NCI-H2029 treated with DMSO at 0.1 percent for 48 hours (cell line): ENCODE results near the gene CCL15.
"Not testable (repeated sequence)": the region's sequence is repeated elsewhere in the genome, so short reads cannot be mapped to it uniquely, and the experiment has no call there.

Experiments used
- DNase-seq: peaks from one replicate; lab custom pipeline; 2025; lab: John Stamatoyannopoulos, UW

The CCL15 gene, protein sequence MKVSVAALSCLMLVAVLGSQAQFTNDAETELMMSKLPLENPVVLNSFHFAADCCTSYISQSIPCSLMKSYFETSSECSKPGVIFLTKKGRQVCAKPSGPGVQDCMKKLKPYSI

DNA sequence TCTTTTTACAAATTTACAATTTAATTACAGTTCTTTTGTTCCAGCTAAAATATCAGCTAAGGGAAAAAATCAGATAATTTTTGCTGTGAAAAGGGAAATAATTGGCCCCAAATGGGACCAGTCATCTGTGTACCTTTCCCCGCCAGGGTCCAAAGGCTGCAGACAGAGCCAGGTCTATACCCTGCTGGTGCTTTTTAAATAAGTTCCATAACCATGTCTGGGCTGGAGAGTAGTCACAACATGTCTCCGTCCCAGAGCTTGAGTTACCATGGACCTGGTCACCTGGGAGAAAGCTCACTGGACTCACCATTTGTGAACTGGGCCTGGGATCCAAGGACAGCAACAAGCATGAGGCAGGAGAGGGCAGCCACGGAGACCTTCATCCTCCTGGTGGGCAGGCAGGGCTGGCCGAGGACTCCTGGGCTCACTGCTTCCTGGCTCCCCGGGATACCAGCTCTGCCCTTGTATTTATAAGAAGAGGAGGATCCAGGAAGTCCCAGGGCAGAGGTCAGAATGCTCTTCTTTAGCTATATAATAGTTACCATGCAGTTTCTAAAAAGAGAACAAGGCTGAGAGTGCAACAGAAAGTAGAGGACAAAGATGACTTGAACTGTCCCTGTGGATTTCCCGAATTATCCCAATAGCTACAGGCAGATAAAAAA is at the start of gene CCL15:
TSS of gene CCL15 (minus strand) at position 444 of the 662 bp plus-strand sequence. CDS start at position 383, 61 bp downstream.
- no peak for DNase-seq

DNA sequence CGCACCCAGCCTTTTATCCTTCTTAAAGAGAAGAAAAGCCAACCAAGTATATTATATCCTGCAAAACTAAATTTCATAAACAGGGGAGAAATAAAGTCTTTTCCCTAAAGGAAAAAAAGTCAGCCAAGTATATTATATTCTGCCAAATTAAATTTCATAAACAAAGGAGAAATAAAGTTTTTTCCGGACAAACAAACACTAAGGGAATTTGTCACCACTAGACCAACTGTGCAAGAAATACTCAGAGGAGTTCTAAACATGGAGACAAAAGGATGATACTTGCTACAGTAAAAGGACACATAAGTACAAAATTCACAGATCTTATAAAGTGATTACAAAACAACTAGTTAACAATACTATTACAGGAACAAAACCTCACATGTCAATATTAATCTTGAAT is 48.3 kb upstream of the CCL15 start:
- no peak for DNase-seq

DNA sequence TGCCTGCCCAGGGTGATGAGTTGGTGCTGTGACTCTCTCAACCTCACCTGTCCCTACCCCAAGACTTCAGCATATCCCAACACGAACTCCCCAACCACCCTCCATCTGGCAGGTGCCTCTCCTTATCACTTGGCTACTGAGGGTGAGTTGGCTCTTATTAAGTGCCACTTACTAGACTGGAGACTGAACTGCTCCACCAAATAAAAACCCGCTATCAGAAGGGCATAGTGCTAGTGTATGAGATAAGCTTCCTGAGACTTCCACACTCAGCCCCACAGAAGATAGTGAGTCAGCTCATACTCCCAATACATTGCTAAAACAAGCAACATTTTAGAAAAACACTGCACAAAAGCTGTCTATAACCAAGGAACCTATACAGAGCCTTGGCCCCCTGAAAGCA is 46.7 kb upstream of the CCL15 start:
- no peak for DNase-seq

DNA sequence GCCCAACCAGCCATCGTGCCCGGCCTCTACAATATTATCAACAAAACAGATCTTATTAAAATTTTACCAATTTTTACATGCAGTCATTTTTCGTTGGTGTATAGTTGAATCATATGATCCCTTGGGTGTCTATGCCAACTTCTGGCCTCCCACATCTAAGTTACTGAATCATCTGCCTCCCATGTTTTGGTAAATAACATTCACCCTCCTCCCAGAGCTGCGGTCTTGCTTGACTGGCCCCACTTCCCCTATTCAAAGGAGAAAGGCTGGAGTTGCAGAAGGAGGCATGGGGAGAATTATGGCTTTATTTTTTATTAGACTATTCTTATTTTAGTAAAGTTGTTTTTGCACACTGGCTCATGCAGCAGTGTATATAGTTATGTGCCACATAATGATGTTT is 34.9 kb upstream of the CCL15 start:
- no peak for DNase-seq

DNA sequence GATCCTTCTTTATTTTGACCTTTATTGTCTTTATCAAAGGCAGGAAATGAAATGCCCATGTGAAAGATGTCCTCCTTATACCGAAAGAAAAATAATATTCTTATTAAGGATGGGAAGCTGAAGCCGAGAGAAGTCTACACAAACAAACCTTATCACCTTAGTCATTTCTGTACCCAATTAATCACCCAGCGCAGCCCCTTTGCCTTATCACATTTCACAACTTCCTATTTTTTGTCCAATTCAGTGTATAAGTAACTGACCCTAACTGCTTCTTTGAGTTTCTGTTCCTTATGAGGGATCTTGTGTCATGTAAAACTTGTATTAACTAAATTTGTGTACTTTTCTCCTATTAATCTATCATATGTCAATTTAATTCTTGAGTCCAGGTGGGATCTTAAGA is 32.8 kb upstream of the CCL15 start:
- no peak for DNase-seq

DNA sequence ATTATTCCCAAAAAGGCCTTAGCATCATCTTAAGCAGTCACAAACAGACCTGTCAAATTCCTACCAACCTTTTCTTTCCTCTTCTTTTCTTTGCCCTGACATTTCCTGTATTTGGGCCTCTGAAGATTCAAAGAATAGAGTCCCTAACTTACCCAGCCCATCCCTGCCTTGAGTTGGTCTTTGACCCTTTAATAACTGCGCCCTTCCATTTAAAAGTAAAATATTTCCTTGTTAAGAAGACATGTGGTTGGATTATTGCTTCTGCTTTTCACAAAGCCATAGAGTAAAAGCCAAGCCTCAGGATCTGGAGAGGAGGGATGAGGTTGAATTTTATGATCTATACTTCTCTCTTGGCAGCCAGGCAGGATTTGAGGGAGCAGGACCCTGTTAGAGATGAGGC is 29.6 kb upstream of the CCL15 start:
- no peak for DNase-seq

DNA sequence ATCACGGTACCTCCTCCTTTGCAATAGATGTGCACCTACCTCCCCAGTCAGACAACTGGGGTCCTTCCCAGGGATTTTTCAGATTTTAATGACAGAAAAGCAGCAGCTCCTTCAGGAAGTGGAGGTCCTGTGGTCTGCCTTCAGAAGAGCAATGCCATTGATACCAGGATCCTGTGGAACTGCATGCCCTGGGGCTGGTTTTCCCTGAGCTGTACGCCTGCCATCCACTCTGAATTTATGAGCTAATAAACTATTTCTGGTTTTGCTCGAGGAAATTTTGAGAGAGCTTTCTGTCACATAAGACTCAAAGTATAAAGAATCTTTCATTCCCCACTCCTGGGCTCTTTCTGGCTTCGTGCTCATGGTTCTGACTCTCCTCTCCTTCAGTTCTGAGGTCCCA is 26.4 kb upstream of the CCL15 start:
- no peak for DNase-seq

DNA sequence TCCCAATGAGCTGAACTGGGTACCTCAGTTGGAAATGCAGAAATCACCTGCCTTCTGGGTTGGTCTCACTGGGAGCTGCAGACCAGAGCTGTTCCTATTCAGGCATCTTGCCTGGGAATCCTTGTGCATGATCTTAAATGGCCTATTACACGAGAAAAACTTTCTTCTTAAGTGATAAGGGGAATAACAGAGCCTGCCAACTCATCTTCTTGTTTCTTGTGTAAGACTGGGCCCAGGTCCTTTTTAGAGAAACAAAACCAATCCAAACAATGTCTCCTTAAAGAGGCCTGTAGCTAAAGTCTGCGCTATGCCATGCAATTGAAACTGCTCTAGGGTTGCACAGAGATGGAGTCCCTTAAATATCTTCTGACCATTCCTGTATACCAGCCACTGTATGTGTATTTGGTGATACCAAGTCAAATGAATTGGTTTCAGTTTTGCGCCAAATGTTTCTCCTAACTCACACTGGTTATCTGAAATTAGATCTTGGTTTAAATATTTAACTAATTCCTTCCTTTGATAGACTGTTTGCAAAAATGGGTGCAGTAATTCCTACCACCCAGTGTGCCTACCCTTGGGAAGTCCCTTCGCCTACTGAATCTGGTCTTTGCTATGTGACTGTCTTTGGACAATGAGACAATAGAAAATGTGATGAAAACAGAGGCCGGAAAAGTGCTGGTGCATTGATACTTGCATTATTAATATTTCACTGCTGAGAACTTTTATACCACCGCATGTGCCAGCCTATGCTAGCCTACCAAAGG is 22.9 kb upstream of the CCL15 start:
- no peak for DNase-seq

DNA sequence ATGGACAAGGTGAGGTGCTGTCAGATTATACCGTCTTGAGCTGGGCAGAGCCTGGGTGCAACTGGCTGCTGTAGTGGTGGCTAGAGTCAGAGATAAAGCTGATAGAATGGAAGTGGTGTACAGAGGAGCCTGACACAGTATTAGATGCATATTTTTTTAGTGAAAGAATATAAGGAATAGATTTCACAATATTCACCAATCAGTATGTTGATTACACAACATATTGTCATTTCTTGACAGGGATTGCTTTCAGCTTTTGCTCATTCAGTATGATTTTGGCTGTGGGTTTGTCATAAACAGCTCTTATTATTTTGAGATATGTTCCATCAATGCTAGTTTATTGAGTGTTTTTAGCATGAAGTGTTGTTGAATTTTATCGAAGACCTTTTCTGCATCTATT is 18.1 kb upstream of the CCL15 start:
- DNase-seq, result no peak

DNA sequence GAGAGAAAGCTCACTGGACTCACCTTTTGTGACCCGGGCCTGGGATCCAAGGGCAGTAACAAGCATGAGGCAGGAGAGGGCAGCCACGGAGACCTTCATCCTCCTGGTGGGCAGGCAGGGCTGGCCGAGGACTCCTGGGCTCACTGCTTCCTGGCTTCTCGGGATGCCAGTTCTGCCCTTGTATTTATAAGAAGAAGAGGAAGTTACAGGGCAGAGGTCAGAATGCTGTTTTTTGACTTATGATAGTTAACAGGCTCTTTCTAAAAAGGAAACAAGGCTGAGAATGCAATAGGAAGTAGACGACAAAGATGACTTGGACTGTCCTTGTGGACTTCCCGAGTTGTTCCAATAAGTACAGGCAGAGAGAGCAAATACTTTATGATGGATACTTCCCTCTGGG is 16.4 kb upstream of the CCL15 start, which contains the start of gene CCL23:
TSS of gene CCL23 (minus strand) at position 174 of the 400 bp plus-strand sequence. CDS start at position 99, 75 bp downstream.
- no peak for DNase-seq

DNA sequence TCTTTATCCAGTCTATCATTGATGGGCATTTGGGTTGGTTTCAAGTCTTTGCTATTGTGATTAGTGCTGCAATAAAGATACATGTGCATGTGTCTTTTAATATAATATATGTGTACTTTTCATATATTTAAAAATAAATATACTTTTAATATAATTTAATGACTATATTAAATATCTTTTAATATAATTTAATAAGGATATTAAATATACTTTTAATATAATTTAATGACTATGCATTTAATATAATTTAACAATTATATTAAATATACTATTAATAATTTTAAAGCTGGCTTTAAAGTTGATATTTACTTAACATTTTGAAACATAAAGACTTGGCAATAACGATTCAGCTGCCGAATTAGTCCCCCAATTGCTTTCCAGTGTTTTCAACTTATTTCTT is 15.2 kb upstream of the CCL15 start:
- no peak for DNase-seq

DNA sequence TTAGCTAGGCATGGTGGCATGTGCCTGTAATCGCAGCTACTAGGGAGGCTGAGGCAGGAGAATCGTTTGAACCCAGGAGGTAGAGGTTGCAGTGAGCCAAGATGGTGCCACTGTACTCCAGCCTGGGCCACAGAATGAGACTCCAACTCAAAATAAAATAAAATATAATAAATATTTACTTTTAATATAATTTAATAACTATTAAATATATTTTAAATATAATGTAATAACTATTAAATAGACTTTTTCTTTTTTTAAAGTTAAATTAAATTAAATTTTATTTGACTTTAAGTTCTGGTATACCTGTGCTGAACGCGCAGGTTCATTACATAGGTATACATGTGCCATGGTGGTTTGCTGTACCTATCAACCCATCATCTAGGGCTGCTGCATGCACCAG is 14.5 kb upstream of the CCL15 start:
- DNase-seq, result not testable (repeated sequence)

DNA sequence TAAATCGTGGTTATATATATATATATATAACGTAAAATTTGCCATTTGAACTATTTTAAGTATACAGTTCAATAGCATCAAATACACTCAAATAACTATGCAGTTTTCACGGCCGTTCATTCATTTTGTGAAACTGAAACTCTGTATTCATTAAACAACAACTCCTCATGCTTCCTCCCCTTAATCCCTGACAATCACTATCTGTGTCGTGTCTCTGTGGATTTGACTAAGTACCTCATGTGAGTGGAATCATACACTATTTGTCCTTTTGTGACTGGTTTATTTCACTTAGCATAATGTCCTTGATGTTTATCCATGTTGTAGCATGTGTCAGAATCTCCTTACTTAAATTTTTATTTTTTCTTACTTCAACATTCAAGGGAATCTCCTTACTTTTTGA is 13.6 kb upstream of the CCL15 start:
- DNase-seq, result no peak

DNA sequence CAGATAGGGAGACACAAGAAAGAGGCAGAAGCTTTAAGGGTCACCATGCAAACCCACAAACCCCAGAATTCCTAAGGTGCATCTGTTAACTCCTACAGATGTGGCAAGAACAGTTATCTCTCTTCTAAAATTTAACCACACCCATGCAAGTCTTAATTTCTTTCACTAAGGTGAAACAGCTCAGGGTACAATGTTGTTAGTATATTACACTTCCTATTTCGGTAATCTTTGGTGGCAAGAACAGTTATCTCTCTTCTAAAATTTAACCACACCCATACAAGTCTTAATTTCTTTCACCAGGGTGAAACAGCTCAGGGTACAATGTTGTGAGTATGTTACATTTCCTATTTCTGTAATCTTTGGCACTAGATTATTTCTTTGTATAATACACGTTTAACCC is 9.8 kb upstream of the CCL15 start:
- no peak for DNase-seq

DNA sequence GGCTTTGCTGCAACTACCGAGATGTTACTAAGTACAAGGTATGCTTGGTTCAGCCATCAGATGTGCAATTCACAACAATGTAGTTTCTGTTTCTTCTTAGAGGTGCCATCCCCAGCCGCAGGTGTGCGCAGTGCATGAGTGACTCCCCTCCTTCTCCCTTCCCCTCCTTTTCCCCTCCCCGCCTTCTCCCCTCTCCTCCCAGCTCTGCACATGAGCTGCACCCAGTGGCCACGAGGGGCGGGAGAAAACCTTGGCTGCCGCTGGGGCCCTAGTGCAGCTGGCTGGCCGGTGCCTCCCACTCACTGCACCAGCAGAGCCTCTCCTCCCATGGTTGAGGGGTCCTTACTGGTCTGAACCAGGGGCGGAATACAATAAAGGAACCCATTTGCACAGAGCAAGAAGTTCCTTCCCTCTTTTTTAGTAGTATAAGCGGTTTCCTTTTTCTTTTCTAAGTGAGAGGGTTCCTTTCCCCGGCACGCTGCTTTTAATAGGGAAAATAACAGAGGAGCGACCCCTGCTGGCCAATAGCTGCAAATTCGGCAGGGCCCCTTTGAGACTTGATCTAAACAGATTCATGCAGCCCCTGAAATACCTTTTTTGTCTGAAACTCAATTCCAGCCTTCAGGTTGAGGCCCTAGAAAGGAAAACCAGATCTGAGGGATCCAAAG is 7.8 kb upstream of the CCL15 start:
- no peak for DNase-seq

DNA sequence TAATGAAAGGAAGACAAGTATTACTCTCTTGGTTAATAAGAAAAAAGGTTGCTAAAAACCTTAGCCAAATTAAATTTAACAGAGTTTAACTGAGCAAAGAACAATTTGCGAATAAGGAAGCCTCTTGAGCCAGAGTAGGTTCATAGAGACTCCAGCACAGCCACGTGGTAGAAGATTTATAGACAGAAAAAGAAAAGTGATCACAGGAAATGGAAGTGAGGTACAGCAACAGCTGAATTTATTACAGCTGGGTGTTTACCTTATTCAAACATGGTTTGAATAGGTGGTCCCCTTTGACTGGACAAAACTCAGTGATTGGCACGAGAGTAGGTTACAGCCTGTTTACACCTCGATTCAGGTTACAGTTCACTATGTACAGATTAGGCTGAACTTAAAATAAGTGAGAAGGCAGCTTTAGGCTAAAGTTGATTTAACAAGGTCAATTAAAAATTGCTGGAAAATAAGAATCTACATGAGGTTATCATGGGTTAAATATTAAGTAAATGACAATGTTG is 3.3 kb upstream of the CCL15 start:
- no peak for DNase-seq

DNA sequence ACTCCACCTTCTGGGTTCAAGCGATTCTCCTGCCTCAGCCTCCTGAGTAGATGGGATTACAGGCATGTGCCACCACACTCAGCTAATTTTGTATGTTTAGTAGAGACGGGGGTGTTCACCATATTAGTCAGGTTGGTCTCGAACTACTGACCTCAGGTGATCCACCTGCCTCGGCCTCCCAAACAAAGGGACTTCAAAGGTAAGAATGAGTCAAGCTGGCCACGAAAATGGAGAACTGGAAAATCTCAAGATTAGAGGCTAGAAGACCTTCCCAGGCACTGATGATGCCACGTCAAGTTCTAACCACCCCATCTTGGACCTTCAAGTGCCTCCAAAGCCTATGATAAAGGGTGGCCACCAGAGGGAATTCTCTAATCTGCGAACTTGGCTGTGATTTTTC is 1.3 kb upstream of the CCL15 start:
- no peak for DNase-seq

DNA sequence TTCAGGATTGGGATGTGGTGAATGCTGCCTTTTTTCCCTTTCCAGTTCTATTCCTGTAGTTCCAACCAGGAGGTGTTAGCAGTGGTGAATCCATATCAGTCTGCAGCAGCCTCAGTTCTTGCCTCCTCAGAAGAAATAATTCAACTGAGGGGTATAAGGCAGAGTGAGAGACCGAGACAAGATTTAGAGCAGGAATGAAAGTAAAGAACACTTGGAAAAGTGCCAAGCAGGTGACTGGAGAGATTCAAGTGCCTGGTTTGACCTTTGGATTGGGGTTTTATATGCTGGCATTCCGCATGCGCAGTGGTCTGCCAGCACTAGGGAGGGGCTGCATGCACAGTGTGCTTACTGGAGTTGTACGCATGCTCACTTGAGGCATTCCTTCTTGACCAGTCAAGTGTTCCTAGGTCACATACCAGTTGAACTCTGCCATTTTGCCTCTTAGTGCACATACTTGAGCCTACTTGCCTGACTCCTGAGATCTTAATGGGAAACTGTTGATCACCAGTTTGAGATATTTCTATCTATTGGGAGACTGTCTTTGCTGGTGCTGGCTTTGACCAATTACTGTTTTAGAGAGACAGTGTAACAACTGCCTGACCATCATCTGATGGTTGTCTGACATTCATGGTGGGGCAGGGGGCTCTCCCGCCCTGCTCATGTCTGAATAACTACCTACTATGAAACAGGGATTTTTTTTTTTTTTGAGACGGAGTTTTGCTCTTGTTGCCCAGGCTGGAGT is 680 bp upstream of the CCL15 start:
- DNase-seq, result no peak

DNA sequence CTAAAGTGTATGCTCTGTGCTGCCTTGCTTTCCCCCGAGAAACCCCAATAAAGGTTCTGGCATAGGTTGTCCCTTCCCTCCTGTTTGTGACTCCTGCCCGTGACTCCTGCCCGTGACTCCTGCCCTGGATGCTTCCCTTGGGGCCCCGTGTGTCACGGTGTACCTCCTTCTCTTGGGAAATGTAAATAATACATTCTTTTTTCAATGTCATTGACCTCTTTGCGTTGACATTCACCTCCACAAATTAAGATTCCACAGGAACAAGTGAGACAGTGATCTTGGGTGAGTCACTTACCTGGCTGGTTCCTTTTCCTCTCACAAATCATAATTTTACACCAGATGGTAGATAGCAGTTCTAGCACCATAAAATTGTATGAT is 632 bp downstream of the CCL15 start:
- no peak for DNase-seq

DNA sequence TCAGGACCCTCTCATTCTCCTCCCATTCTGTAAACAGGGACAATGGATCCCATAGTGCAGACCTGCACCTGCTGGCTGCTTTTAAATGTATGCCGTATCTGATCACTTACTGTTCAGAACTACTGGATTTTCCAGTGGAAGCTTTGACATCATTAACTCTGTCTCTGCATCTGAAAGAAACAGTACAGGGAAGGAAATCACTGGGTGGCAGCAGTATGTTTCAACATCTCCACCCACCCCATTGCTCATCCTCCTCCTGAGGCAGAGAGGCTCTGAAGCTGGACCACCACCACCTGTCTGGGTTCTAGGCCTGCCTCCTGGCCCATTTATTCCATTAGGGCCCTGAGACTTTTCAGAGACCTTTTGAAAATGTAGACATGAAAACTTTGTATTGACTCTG is 2.6 kb downstream of the CCL15 start:
- DNase-seq, result no peak

DNA sequence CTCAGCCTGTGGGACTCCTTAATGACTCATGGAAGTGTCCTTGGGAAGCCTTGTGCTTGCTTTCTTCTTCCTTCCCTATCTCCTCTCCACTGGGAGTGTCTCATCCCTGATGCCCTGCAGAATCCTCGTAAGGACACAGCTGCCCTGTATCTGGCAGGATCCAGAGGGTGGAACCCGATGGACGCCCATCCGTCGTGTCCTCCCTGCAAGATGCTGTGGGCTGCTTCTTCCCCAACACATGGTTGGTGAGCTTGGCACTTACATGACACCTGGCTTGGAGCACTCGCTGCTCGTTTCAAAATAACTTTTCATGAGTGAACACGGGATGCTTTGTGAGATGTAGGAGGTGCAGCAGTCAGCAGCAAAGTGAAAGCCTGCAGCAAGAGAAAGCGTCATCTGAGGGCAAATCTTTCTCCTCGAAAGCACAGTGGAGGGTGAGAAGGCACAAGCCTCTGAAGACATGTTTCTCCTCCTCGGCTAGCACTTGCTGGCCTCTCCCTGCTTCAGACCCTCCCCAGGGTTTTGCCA is 3.3 kb downstream of the CCL15 start:
- no peak for DNase-seq

DNA sequence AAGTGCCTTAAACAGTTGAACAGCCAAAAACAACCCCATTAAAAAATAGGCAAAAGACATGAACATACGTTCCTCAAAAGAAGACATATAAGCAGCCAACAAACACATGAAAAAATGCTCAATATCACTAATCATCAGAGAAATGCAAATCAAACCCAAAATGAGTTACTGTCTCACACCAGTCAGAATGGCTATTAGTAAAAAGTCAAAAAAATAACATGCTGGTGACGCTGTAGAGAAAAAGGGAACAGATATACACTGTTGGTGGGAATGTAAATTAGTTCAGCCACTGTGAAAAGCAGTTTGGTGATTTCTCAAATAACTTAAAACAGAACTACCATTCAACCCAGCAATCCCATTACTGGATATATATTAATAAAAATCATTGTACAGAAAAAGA is 6.0 kb downstream of the CCL15 start:
- DNase-seq, result not testable (repeated sequence)
